Panc1 (cell line): ENCODE measurements around the gene ANKRD7. TPM values are rescaled to one million over a fixed set of nuclear protein-coding genes. Genes with fewer than 3 reads are reported as not detected.

Source experiments
- ATAC-seq: fragments of 200-7000 bp; cut with Tn5 transposase; 2 replicates; pipeline ENCODE4 v1.9.1; 2020; ENCODE audit warnings: mild to moderate bottlenecking, moderate library complexity
- BruUV-seq: library from RNA; stranded (reverse); fragments of 400-500 nt; replicated peaks from 2 replicates; lab custom pipeline; 2021; lab: Mats Ljungman, UMichigan
- CTCF ChIA-PET: fragments of 300-600 bp; sonication (Branson Sonifier 250); formaldehyde crosslinking; loops from one replicate; lab custom pipeline; 2022; ENCODE audit warnings: antibody characterized with exemption; lab: Charles Lee
- POLR2A ChIA-PET: fragments of 300-600 bp; sonication (Branson Sonifier 250); formaldehyde crosslinking; loops from one replicate; lab custom pipeline; 2022; ENCODE audit warnings: antibody characterized with exemption; lab: Charles Lee
- DNase-seq: peaks from one replicate; pipeline ENCODE4 v3.0.0-alpha.2; 2010; ENCODE audit warnings: low read depth, low spot score
- H3K27ac ChIP-seq: 2 replicates; pipeline ENCODE4 v1.5.1; 2011; ENCODE audit warnings: mild to moderate bottlenecking, low read length, inconsistent platforms
- H3K27me3 ChIP-seq: fragments of 200-500 bp; sonication (Bioruptor generic); 2 replicates; pipeline ENCODE4 v1.6.0; 2014; ENCODE audit warnings: low read length, inconsistent platforms; ENCODE audit not compliant: control insufficient read depth, insufficient read depth
- H3K36me3 ChIP-seq: fragments of 200-500 bp; sonication (Bioruptor generic); 2 replicates; pipeline ENCODE4 v1.5.1; 2014; ENCODE audit warnings: inconsistent platforms, mild to moderate bottlenecking, low read length, moderate library complexity; ENCODE audit not compliant: control insufficient read depth, insufficient read depth
- H3K4me1 ChIP-seq: 2 replicates; pipeline ENCODE4 v1.5.1; 2011; ENCODE audit warnings: inconsistent platforms, mild to moderate bottlenecking, low read length, moderate library complexity; ENCODE audit not compliant: control insufficient read depth, insufficient read depth
- H3K4me3 ChIP-seq, 2 experiments: 2 replicates each; pipeline ENCODE4 v1.5.1; 2011 to 2012; ENCODE audit warnings: low read depth in 2 of 2, low read length in 2 of 2, mild to moderate bottlenecking in 2 of 2, inconsistent platforms in 1 of 2, moderate library complexity in 1 of 2
- H3K9me3 ChIP-seq: fragments of 200-500 bp; sonication (Bioruptor generic); 2 replicates; pipeline ENCODE4 v1.5.1; 2014; ENCODE audit warnings: low read depth, mild to moderate bottlenecking, inconsistent platforms, low read length, moderate library complexity; ENCODE audit not compliant: control insufficient read depth, insufficient read depth
- POLR2AphosphoS5 ChIP-seq: IDR thresholded peaks from 2 replicates; pipeline ENCODE4 v1.6.1; 2012; ENCODE audit warnings: mild to moderate bottlenecking, low read depth, low read length, moderate library complexity
- SIN3A ChIP-seq: IDR thresholded peaks from 2 replicates; pipeline ENCODE4 v1.6.1; 2012; ENCODE audit warnings: low read depth, mild to moderate bottlenecking, low read length, moderate library complexity, borderline replicate concordance; ENCODE audit not compliant: insufficient read depth
- TCF7L2 ChIP-seq: IDR thresholded peaks from 2 replicates; pipeline ENCODE4 v1.6.1; 2011; ENCODE audit warnings: mild to moderate bottlenecking, low read depth, low read length, inconsistent platforms
- in situ Hi-C: cut with HindIII; loops from 2 replicates; pipeline ENCODE4 v1.10.0; 2016; ENCODE audit warnings: low sequenced_read_pairs, low pct_unique_long_range_greater_than_20kb
- intact Hi-C: fragments of 100-400 bp; cut with micrococcal nuclease; formaldehyde crosslinking; loops from one replicate; pipeline ENCODE4 v1.10.0; 2022; ENCODE audit not compliant: unreplicated experiment
- total RNA-seq: library from RNA; stranded (reverse); gene quantifications from one replicate; pipeline ENCODE4 v1.2.1, GENCODE V29; 2021; ENCODE audit not compliant: unreplicated experiment
- TF ChIP-seq, protein P1 (sequence below): fragments of 450-650 bp; IDR thresholded peaks from 2 replicates; pipeline ENCODE4 v1.5.1; 2017; ENCODE audit warnings: mild to moderate bottlenecking
- TF ChIP-seq, protein P2 (sequence below), 2 experiments: IDR thresholded peaks; 2 replicates each; pipeline ENCODE4 v1.6.1; 2011 to 2012; ENCODE audit warnings: low read depth in 2 of 2, control low read depth in 1 of 2, low read length in 1 of 2, mild to moderate bottlenecking in 1 of 2, moderate library complexity in 1 of 2; ENCODE audit not compliant: insufficient read depth in 1 of 2

Gene ANKRD7
- total RNA-seq, 1 experiment from 2014 or later, result 1.0 TPM

DNA sequence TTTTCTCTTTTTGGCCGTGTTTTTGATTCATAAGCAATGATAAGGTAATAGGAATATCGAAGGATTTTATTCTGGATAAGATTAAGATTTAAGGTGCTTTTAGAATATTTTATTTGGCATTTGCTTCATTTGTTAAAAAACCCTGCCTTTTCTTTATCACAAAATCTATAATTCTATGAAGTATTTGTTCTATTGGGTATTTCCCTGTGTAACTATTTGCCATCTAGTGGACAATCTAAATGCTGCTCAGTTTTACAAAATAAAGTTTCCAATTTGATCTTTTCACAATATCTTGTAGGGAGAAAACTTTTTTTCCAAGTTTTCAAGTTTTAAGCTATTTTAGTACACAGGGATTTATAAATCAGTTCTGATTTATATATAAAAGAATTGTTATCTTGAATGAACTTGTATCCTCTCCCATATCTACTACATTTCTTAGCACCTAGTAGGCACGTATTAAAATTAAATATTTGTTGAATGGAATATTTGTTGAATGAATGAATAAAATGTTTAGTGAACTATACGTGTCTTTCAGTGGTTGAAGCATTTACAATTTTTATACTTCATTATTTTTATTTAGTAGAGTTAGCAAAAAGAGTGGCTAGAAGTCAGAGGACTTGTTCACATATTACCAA lies 26.5 kb downstream of the ANKRD7 start:
- Histone ChIP-seq H3K27me3 (no peaks in the 10 kb centered on the region), H3K27ac (no peak overlapping the region), H3K36me3 (no peaks in the 10 kb centered on the region), H3K9me3 (no peaks in the 10 kb centered on the region), H3K4me1 (no peaks in the 10 kb centered on the region), H3K4me3 (no peak overlapping the region)
- CTCF ChIA-PET, result no interaction called here
- intact Hi-C loops, result no loop called here
- DNase-seq, result no peak
- POLR2A ChIA-PET, result no interaction called here
- in situ Hi-C loops, result no loop called here
- BruUV-seq, result no TSS peak
- no peak for ATAC-seq
- TF ChIP-seq SIN3A, result no peak
- TF ChIP-seq POLR2AphosphoS5, result no peak
- TF ChIP-seq TCF7L2, result no peak
- TF ChIP-seq, protein P1, sequence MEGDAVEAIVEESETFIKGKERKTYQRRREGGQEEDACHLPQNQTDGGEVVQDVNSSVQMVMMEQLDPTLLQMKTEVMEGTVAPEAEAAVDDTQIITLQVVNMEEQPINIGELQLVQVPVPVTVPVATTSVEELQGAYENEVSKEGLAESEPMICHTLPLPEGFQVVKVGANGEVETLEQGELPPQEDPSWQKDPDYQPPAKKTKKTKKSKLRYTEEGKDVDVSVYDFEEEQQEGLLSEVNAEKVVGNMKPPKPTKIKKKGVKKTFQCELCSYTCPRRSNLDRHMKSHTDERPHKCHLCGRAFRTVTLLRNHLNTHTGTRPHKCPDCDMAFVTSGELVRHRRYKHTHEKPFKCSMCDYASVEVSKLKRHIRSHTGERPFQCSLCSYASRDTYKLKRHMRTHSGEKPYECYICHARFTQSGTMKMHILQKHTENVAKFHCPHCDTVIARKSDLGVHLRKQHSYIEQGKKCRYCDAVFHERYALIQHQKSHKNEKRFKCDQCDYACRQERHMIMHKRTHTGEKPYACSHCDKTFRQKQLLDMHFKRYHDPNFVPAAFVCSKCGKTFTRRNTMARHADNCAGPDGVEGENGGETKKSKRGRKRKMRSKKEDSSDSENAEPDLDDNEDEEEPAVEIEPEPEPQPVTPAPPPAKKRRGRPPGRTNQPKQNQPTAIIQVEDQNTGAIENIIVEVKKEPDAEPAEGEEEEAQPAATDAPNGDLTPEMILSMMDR, result peak; percentile 26; the same call in 1 of the 2 replicates
- TF ChIP-seq, protein P2, sequence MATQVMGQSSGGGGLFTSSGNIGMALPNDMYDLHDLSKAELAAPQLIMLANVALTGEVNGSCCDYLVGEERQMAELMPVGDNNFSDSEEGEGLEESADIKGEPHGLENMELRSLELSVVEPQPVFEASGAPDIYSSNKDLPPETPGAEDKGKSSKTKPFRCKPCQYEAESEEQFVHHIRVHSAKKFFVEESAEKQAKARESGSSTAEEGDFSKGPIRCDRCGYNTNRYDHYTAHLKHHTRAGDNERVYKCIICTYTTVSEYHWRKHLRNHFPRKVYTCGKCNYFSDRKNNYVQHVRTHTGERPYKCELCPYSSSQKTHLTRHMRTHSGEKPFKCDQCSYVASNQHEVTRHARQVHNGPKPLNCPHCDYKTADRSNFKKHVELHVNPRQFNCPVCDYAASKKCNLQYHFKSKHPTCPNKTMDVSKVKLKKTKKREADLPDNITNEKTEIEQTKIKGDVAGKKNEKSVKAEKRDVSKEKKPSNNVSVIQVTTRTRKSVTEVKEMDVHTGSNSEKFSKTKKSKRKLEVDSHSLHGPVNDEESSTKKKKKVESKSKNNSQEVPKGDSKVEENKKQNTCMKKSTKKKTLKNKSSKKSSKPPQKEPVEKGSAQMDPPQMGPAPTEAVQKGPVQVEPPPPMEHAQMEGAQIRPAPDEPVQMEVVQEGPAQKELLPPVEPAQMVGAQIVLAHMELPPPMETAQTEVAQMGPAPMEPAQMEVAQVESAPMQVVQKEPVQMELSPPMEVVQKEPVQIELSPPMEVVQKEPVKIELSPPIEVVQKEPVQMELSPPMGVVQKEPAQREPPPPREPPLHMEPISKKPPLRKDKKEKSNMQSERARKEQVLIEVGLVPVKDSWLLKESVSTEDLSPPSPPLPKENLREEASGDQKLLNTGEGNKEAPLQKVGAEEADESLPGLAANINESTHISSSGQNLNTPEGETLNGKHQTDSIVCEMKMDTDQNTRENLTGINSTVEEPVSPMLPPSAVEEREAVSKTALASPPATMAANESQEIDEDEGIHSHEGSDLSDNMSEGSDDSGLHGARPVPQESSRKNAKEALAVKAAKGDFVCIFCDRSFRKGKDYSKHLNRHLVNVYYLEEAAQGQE (IDR thresholded peaks at IDR 0.05; ENCODE audit: insufficient read depth in 1 of 2, low read depth in 2 of 2, low read length in 1 of 2), result no peak

GRCh38 chr7:118252087-118252486 lies 27.6 kb downstream of the ANKRD7 start:
- no peak overlapping the region for H3K27ac ChIP-seq
- no peaks in the 10 kb centered on the region for H3K9me3 ChIP-seq
- no peaks in the 10 kb centered on the region for H3K27me3 ChIP-seq
- H3K36me3 ChIP-seq, result no peaks in the 10 kb centered on the region
- intact Hi-C loops (no loop called here), in situ Hi-C loops (no loop called here)
- DNase-seq (no peak), ATAC-seq (no peak)
- POLR2A ChIA-PET, result no interaction called here
- H3K4me3 ChIP-seq, result no peak overlapping the region
- CTCF ChIA-PET, result no interaction called here
- BruUV-seq, result no TSS peak
- no peaks in the 10 kb centered on the region for H3K4me1 ChIP-seq
- TF ChIP-seq, protein P1, result no peak
- TF ChIP-seq, protein P2 (IDR thresholded peaks at IDR 0.05; ENCODE audit: insufficient read depth in 1 of 2, low read depth in 2 of 2, low read length in 1 of 2), result no peak
- TF ChIP-seq SIN3A, result no peak
- no peak for TF ChIP-seq TCF7L2
- TF ChIP-seq POLR2AphosphoS5, result no peak
